WTC11 (cell line): ENCODE measurements around the gene TBC1D20. TPM values are rescaled to one million over a fixed set of nuclear protein-coding genes. Genes with fewer than 3 reads are reported as not detected.

Source experiments
- ATAC-seq: fragments of 200-7000 bp; cut with Tn5 transposase; 2 replicates; pipeline ENCODE4 v1.10.0; 2021; ENCODE audit warnings: mild to moderate bottlenecking, moderate library complexity
- CTCF ChIA-PET: fragments of 300-600 bp; sonication (Branson Sonifier 250); formaldehyde crosslinking; loops from one replicate; lab custom pipeline; 2021; ENCODE audit warnings: antibody characterized with exemption; lab: Charles Lee
- POLR2A ChIA-PET: fragments of 350-600 bp; sonication (Branson Sonifier 250); formaldehyde crosslinking; loops from one replicate; lab custom pipeline; 2021; ENCODE audit warnings: antibody characterized with exemption; lab: Charles Lee
- DNase-seq: peaks from one replicate; pipeline ENCODE4 v3.0.0; 2021; ENCODE audit warnings: low spot score
- H3K27ac Mint-ChIP-seq: 2 replicates; pipeline ENCODE4 v1.8.0; 2021; ENCODE audit warnings: mixed read lengths
- H3K27me3 Mint-ChIP-seq: 2 replicates; pipeline ENCODE4 v1.8.0; 2021; ENCODE audit warnings: low read depth, mild to moderate bottlenecking, moderate library complexity, mixed read lengths
- H3K36me3 Mint-ChIP-seq: 2 replicates; pipeline ENCODE4 v1.8.0; 2021; ENCODE audit warnings: mixed read lengths
- H3K4me1 Mint-ChIP-seq: 2 replicates; pipeline ENCODE4 v1.8.0; 2022; ENCODE audit warnings: mixed read lengths
- H3K4me3 Mint-ChIP-seq: 2 replicates; pipeline ENCODE4 v1.8.0; 2021; ENCODE audit warnings: mild to moderate bottlenecking, moderate library complexity, mixed read lengths
- H3K9me3 Mint-ChIP-seq: 2 replicates; pipeline ENCODE4 v1.8.0; 2021; ENCODE audit warnings: mixed read lengths
- ATF1 ChIP-seq: sonication (generic); formaldehyde crosslinking; IDR thresholded peaks from 2 replicates; pipeline ENCODE4 v1.8.1; 2023; ENCODE audit warnings: mild to moderate bottlenecking, moderate library complexity, missing genetic modification reagents
- ELF4 ChIP-seq: sonication (generic); formaldehyde crosslinking; IDR thresholded peaks from 2 replicates; pipeline ENCODE4 v1.8.1; 2022; ENCODE audit warnings: low read depth, mild to moderate bottlenecking, moderate library complexity, missing genetic modification reagents
- ESRRA ChIP-seq: sonication (generic); formaldehyde crosslinking; IDR thresholded peaks from 2 replicates; pipeline ENCODE4 v1.8.1; 2022; ENCODE audit warnings: mild to moderate bottlenecking, missing genetic modification reagents, borderline replicate concordance
- GABPB1 ChIP-seq: sonication (generic); formaldehyde crosslinking; IDR thresholded peaks from 2 replicates; pipeline ENCODE4 v1.8.1; 2023; ENCODE audit warnings: mild to moderate bottlenecking, missing genetic modification reagents
- IRF2 ChIP-seq: sonication (generic); formaldehyde crosslinking; IDR thresholded peaks from 2 replicates; pipeline ENCODE4 v1.8.0; 2022; ENCODE audit warnings: low read depth, missing genetic modification reagents, borderline replicate concordance
- KAT7 ChIP-seq: sonication (generic); formaldehyde crosslinking; IDR thresholded peaks from 2 replicates; pipeline ENCODE4 v1.8.1; 2023; ENCODE audit warnings: missing genetic modification reagents, mild to moderate bottlenecking, borderline replicate concordance
- NFE2L1 ChIP-seq: sonication (generic); formaldehyde crosslinking; IDR thresholded peaks from 2 replicates; pipeline ENCODE4 v1.8.1; 2023; ENCODE audit warnings: missing genetic modification reagents
- SMAD4 ChIP-seq: sonication (generic); formaldehyde crosslinking; IDR thresholded peaks from 2 replicates; pipeline ENCODE4 v1.8.0; 2022; ENCODE audit warnings: mild to moderate bottlenecking, missing genetic modification reagents
- TEAD1 ChIP-seq: sonication (generic); formaldehyde crosslinking; IDR thresholded peaks from 2 replicates; pipeline ENCODE4 v1.8.0; 2022; ENCODE audit warnings: mild to moderate bottlenecking, missing genetic modification reagents
- ZNF263 ChIP-seq: sonication (generic); formaldehyde crosslinking; IDR thresholded peaks from 2 replicates; pipeline ENCODE4 v1.8.1; 2022; ENCODE audit warnings: low read depth, mild to moderate bottlenecking, moderate library complexity, missing genetic modification reagents
- ZNF423 ChIP-seq: fragments of 250-450 bp; sonication (Bioruptor Pico); IDR thresholded peaks from 2 replicates; pipeline ENCODE4 v2.1.2; 2022; ENCODE audit warnings: mild to moderate bottlenecking, moderate library complexity
- total RNA-seq: library from RNA; stranded (reverse); gene quantifications from 3 replicates; pipeline ENCODE4 v1.2.3, GENCODE V29; 2021
- TF ChIP-seq, protein P1 (sequence below): sonication (generic); formaldehyde crosslinking; conservative IDR thresholded peaks from 2 replicates; pipeline ENCODE4 v1.8.1; 2022; ENCODE audit warnings: mild to moderate bottlenecking, missing genetic modification reagents
- TF ChIP-seq, protein P2 (sequence below): fragments of 250-450 bp; sonication (Bioruptor Pico); IDR thresholded peaks from 2 replicates; pipeline ENCODE4 v1.9.0; 2021; ENCODE audit warnings: mild to moderate bottlenecking
- TF ChIP-seq, protein P3 (sequence below): fragments of 250-450 bp; sonication (Bioruptor Pico); IDR thresholded peaks from 2 replicates; pipeline ENCODE4 v2.1.2; 2022; ENCODE audit warnings: mild to moderate bottlenecking, moderate library complexity
- TF ChIP-seq, protein P4 (sequence below): sonication (generic); formaldehyde crosslinking; IDR thresholded peaks from 2 replicates; pipeline ENCODE4 v1.8.1; 2022; ENCODE audit warnings: mild to moderate bottlenecking, missing genetic modification reagents, moderate library complexity, borderline replicate concordance
- TF ChIP-seq, protein P5 (sequence below): sonication (generic); formaldehyde crosslinking; IDR thresholded peaks from 2 replicates; pipeline ENCODE4 v1.8.1; 2022; ENCODE audit warnings: mild to moderate bottlenecking, moderate library complexity, missing genetic modification reagents
- TF ChIP-seq, protein P6 (sequence below): sonication (generic); formaldehyde crosslinking; IDR thresholded peaks from 2 replicates; pipeline ENCODE4 v1.8.1; 2023; ENCODE audit warnings: mild to moderate bottlenecking, missing genetic modification reagents
- TF ChIP-seq, protein P7 (sequence below): sonication (generic); formaldehyde crosslinking; IDR thresholded peaks from 2 replicates; pipeline ENCODE4 v1.8.0; 2022; ENCODE audit warnings: mild to moderate bottlenecking, missing genetic modification reagents

Gene TBC1D20
- total RNA-seq, 1 experiment from 2014 or later = 14.6 TPM

DNA sequence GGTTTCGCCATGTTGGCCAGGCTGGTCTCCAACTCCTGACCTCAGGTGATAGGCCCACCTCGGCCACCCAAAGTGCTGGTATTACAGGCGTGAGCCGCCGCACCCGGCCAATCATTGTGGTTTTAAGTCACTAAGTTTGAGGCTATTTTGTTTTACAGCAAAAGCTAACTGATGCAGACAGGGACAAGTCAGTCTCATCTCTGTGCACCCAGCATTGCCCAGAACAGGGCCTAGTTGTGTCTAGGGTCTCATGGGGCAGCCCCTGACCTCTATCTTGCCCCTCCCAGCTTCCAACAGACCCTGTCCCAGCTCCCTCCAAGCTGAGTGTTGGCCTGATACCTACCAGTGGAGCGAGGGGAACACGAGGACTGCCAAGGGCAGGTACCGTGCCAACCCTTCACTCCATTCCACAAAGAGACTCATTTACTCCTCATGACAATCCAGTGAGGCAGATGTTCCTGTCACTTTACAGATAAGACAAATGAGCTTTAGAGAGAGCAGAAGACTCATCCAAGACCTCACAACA is 63.1 kb downstream of the TBC1D20 start (continued):
- TF ChIP-seq, protein P1, sequence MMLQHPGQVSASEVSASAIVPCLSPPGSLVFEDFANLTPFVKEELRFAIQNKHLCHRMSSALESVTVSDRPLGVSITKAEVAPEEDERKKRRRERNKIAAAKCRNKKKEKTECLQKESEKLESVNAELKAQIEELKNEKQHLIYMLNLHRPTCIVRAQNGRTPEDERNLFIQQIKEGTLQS (CRISPR knock-in tag) = no peak

DNA sequence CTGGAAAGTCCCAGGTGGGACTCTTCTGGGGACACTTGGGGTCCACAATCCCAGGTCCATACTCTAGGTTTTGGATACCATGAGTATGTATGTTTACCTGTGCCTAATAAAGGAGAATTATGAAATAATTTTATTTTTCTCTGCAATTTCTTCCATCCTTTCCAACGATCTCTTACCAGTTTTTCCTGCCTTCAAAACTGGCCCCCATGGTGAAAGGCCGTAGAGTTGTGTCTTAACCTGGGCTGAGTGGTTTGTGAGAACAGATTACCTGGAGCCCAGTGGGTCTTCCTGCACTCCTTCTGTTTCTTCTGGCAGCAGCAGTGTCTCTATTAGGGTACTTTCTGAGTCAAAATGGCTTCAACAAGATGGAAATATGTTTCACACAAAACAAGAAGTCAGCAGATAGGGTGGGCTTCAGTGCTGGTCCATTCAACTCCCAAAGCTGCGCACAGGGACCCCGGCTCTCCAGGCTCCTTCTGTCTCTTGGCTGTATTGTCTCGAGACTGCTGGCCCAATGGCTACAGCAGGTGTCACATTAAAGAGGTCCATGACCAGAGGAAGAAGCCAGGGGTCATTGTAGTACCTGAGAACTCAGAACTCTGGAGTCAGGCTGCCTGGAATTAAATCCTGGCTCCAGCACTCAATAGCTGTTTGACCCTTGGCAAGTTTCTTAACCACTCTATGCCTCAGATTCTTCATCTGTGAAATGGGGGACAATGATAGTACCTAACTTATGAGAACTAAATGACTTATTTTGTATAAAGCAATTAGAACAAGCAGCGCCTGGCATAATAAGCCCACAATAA is 64.7 kb downstream of the TBC1D20 start:
- ATAC-seq (no peak), DNase-seq (no peak)
- no peaks in the 10 kb centered on the region for H3K27me3 Mint-ChIP-seq
- peaks cover 7% of the 10 kb centered on the region for H3K36me3 Mint-ChIP-seq
- H3K4me1 Mint-ChIP-seq = peaks cover 14% of the 10 kb centered on the region
- ChIA-PET POLR2A (interaction anchor here (1.0 to 1.1 kb wide), 2 partner anchors 10 to 73 kb away, joined by 4 to 5 read pairs; no protein-coding TSS in a partner anchor), CTCF (interaction anchor here (1.1 kb wide), 1 partner anchor 34 kb away, joined by 7 read pairs; no protein-coding TSS in a partner anchor)
- no peak for TF ChIP-seq ATF1 (CRISPR knock-in tag)
- TF ChIP-seq KAT7 (CRISPR knock-in tag) = no peak
- no peak for TF ChIP-seq NFE2L1
- TF ChIP-seq, protein P2, sequence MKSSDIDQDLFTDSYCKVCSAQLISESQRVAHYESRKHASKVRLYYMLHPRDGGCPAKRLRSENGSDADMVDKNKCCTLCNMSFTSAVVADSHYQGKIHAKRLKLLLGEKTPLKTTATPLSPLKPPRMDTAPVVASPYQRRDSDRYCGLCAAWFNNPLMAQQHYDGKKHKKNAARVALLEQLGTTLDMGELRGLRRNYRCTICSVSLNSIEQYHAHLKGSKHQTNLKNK (CRISPR knock-in tag) = no peak
- no peak for TF ChIP-seq SMAD4 (CRISPR knock-in tag)
- TF ChIP-seq, protein P3, sequence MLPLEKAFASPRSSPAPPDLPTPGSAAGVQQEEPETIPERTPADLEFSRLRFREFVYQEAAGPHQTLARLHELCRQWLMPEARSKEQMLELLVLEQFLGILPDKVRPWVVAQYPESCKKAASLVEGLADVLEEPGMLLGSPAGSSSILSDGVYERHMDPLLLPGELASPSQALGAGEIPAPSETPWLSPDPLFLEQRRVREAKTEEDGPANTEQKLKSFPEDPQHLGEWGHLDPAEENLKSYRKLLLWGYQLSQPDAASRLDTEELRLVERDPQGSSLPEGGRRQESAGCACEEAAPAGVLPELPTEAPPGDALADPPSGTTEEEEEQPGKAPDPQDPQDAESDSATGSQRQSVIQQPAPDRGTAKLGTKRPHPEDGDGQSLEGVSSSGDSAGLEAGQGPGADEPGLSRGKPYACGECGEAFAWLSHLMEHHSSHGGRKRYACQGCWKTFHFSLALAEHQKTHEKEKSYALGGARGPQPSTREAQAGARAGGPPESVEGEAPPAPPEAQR = no peak
- TF ChIP-seq TEAD1 (CRISPR knock-in tag) = no peak
- H3K4me3 Mint-ChIP-seq = no peak overlapping the region
- H3K9me3 Mint-ChIP-seq = no peaks in the 10 kb centered on the region
- no peak overlapping the region for H3K27ac Mint-ChIP-seq

DNA sequence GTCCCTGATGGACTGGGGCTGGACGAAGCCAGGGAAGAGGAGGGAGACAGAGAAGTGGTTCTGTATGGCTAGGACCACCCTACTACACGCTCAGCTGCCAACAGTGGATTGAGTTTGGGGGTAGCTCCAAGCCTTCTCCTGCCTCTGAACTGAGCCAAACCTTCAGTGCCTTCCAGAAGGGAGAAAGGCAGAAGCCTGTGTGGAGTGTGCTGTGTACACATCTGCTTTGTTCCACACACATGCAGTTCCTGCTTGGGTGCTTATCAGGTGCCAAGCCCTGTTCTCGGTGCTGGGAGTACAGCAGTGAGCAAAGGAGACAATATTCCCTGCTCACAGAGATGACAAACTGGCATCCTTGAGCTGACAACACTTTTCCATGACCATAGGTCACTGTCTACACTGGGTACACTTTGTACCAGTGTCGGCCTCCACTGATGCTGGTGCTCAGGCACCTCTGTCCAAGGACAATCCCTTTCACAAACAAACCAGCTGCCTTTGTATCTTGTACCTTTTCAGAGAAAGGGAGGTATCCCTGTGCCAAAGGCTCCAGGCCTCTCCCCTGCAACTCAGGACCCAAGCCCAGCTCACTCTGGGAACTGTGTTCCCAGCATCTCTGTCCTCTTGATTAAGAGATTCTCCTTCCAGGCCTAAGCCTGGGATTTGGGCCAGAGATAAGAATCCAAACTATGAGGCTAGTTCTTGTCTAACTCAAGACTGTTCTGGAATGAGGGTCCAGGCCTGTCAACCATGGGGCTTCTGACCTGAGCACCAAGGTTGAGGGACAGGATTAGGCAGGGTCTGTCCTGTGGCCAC is 65.5 kb downstream of the TBC1D20 start:
- no peak for TF ChIP-seq IRF2 (CRISPR knock-in tag)
- TF ChIP-seq, protein P4, sequence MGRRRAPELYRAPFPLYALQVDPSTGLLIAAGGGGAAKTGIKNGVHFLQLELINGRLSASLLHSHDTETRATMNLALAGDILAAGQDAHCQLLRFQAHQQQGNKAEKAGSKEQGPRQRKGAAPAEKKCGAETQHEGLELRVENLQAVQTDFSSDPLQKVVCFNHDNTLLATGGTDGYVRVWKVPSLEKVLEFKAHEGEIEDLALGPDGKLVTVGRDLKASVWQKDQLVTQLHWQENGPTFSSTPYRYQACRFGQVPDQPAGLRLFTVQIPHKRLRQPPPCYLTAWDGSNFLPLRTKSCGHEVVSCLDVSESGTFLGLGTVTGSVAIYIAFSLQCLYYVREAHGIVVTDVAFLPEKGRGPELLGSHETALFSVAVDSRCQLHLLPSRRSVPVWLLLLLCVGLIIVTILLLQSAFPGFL (CRISPR knock-in tag) = peak; percentile 15; the same call in 1 of the 2 replicates
- TF ChIP-seq GABPB1 (CRISPR knock-in tag) = peak; percentile 89; the same call in 1 of the 2 replicates
- CTCF ChIA-PET = no interaction called here
- no peaks in the 10 kb centered on the region for H3K27me3 Mint-ChIP-seq
- H3K9me3 Mint-ChIP-seq = no peaks in the 10 kb centered on the region
- peaks cover 7% of the 10 kb centered on the region for H3K36me3 Mint-ChIP-seq
- DNase-seq (no peak), ATAC-seq (no peak)
- peaks cover 14% of the 10 kb centered on the region for H3K4me1 Mint-ChIP-seq
- no peak overlapping the region for H3K4me3 Mint-ChIP-seq
- POLR2A ChIA-PET = interaction anchor here (0.6 to 0.8 kb wide), 2 partner anchors 11 to 122 kb away, joined by 3 to 6 read pairs; no protein-coding TSS in a partner anchor
- no peak overlapping the region for H3K27ac Mint-ChIP-seq

DNA sequence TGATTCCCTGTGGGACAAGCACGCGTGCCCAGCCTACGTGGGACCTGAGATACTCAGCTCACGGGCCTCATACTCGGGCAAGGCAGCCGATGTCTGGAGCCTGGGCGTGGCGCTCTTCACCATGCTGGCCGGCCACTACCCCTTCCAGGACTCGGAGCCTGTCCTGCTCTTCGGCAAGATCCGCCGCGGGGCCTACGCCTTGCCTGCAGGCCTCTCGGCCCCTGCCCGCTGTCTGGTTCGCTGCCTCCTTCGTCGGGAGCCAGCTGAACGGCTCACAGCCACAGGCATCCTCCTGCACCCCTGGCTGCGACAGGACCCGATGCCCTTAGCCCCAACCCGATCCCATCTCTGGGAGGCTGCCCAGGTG is 66.1 kb downstream of the TBC1D20 start:
- ChIA-PET POLR2A (interaction anchor here (0.6 to 1.2 kb wide), 3 partner anchors 10 to 123 kb away, joined by 3 to 6 read pairs (median 4); no protein-coding TSS in a partner anchor), CTCF (no interaction called here)
- Mint-ChIP-seq H3K27me3 (no peaks in the 10 kb centered on the region), H3K36me3 (peaks cover 10% of the 10 kb centered on the region), H3K9me3 (no peaks in the 10 kb centered on the region), H3K27ac (no peak overlapping the region), H3K4me3 (no peak overlapping the region), H3K4me1 (peaks cover 14% of the 10 kb centered on the region)
- ATAC-seq = no peak
- no peak for DNase-seq
- TF ChIP-seq, protein P1 (CRISPR knock-in tag) = no peak
- no peak for TF ChIP-seq ZNF423 (CRISPR knock-in tag)
- TF ChIP-seq ZNF263 (CRISPR knock-in tag) = no peak
- TF ChIP-seq, protein P5, sequence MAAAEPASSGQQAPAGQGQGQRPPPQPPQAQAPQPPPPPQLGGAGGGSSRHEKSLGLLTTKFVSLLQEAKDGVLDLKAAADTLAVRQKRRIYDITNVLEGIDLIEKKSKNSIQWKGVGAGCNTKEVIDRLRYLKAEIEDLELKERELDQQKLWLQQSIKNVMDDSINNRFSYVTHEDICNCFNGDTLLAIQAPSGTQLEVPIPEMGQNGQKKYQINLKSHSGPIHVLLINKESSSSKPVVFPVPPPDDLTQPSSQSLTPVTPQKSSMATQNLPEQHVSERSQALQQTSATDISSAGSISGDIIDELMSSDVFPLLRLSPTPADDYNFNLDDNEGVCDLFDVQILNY (CRISPR knock-in tag) = no peak
- TF ChIP-seq, protein P6, sequence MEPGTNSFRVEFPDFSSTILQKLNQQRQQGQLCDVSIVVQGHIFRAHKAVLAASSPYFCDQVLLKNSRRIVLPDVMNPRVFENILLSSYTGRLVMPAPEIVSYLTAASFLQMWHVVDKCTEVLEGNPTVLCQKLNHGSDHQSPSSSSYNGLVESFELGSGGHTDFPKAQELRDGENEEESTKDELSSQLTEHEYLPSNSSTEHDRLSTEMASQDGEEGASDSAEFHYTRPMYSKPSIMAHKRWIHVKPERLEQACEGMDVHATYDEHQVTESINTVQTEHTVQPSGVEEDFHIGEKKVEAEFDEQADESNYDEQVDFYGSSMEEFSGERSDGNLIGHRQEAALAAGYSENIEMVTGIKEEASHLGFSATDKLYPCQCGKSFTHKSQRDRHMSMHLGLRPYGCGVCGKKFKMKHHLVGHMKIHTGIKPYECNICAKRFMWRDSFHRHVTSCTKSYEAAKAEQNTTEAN (CRISPR knock-in tag) = no peak
- TF ChIP-seq, protein P7, sequence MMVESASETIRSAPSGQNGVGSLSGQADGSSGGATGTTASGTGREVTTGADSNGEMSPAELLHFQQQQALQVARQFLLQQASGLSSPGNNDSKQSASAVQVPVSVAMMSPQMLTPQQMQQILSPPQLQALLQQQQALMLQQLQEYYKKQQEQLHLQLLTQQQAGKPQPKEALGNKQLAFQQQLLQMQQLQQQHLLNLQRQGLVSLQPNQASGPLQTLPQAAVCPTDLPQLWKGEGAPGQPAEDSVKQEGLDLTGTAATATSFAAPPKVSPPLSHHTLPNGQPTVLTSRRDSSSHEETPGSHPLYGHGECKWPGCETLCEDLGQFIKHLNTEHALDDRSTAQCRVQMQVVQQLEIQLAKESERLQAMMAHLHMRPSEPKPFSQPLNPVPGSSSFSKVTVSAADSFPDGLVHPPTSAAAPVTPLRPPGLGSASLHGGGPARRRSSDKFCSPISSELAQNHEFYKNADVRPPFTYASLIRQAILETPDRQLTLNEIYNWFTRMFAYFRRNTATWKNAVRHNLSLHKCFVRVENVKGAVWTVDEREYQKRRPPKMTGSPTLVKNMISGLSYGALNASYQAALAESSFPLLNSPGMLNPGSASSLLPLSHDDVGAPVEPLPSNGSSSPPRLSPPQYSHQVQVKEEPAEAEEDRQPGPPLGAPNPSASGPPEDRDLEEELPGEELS = no peak
- no peak for TF ChIP-seq ESRRA (CRISPR knock-in tag)
- no peak for TF ChIP-seq ELF4
